H1 (cell line): ENCODE measurements around the gene NXNL2. TPM values are rescaled to one million over a fixed set of nuclear protein-coding genes. Genes with fewer than 3 reads are reported as not detected.

Experiments used
- CTCF ChIA-PET: fragments of 300-600 bp; sonication (Branson Sonifier 250); formaldehyde crosslinking; loops from one replicate; lab custom pipeline; 2021; ENCODE audit not compliant: partially characterized antibody; lab: Charles Lee
- POLR2A ChIA-PET: fragments of 300-600 bp; sonication (Branson Sonifier 250); formaldehyde crosslinking; loops from one replicate; lab custom pipeline; 2021; ENCODE audit warnings: inconsistent platforms; ENCODE audit not compliant: partially characterized antibody; lab: Charles Lee
- DNase-seq, 2 experiments: peaks; one replicate each; pipeline versions ENCODE4 v3.0.0 to v3.0.0-alpha.2; 2010 to 2022; ENCODE audit warnings: low spot score in 2 of 2, low read depth in 1 of 2, mixed read lengths in 1 of 2
- FAIRE-seq: peaks from 2 replicates; lab custom pipeline; 2011; peaks lifted over from hg19 to GRCh38; lab: Jason Lieb, UNC
- H2AFZ ChIP-seq: 2 replicates; pipeline ENCODE4 v1.8.1; 2012; ENCODE audit warnings: low read length, inconsistent platforms
- H2AK5ac ChIP-seq: 2 replicates; pipeline ENCODE4 v1.6.1; 2013; ENCODE audit warnings: low read depth, low read length
- H2BK120ac ChIP-seq: replicated peaks from 2 replicates; pipeline ENCODE3; 2013; ENCODE audit warnings: low read depth, low read length, inconsistent platforms
- H2BK12ac ChIP-seq: 2 replicates; pipeline ENCODE4 v1.6.1; 2013; ENCODE audit warnings: low read depth, low read length
- H2BK15ac ChIP-seq: 2 replicates; pipeline ENCODE4 v1.6.1; 2013; ENCODE audit warnings: low read length
- H2BK20ac ChIP-seq: 2 replicates; pipeline ENCODE4 v1.6.1; 2013; ENCODE audit warnings: low read length
- H2BK5ac ChIP-seq: 2 replicates; pipeline ENCODE4 v1.6.1; 2013; ENCODE audit warnings: low read depth, low read length
- H3K14ac ChIP-seq: 2 replicates; pipeline ENCODE4 v1.6.1; 2013; ENCODE audit warnings: inconsistent platforms; ENCODE audit not compliant: insufficient read length
- H3K18ac ChIP-seq: 2 replicates; pipeline ENCODE4 v1.6.1; 2013; ENCODE audit warnings: low read length; ENCODE audit errors: extremely low read depth
- H3K23ac ChIP-seq: 2 replicates; pipeline ENCODE4 v1.6.1; 2013; ENCODE audit warnings: inconsistent platforms; ENCODE audit not compliant: insufficient read length
- H3K23me2 ChIP-seq: 2 replicates; pipeline ENCODE4 v1.6.1; 2013; ENCODE audit warnings: low read depth, low read length
- H3K27ac ChIP-seq: 2 replicates; pipeline ENCODE4 v1.6.1; 2011; ENCODE audit warnings: low read depth, low read length, inconsistent platforms
- H3K27me3 ChIP-seq, 4 experiments: replicated peaks in 1 of 4; 1 replicate in 1 of 4; 2 replicates in 3 of 4; pipeline versions ENCODE4 v1.6.1 to v1.8.1; 2011 to 2013; ENCODE audit warnings: low read length in 3 of 4, mild to moderate bottlenecking in 3 of 4, inconsistent platforms in 2 of 4, mixed read lengths in 2 of 4, moderate library complexity in 1 of 4; ENCODE audit not compliant: control insufficient read depth in 3 of 4, insufficient read depth in 3 of 4; ENCODE audit errors: extremely low read depth in 1 of 4
- H3K36me3 ChIP-seq, 4 experiments: 2 replicates each; pipeline versions ENCODE4 v1.6.1 to v1.8.1; 2011 to 2013; ENCODE audit warnings: mild to moderate bottlenecking in 4 of 4, low read length in 3 of 4, moderate library complexity in 2 of 4, control low read depth in 1 of 4, inconsistent platforms in 1 of 4; ENCODE audit not compliant: insufficient read depth in 4 of 4, control insufficient read depth in 2 of 4
- H3K4ac ChIP-seq: replicated peaks from 2 replicates; pipeline ENCODE3; 2013; ENCODE audit warnings: low read length, low read depth, mixed read lengths, inconsistent platforms; ENCODE audit not compliant: insufficient read length
- H3K4me1 ChIP-seq, 4 experiments: replicated peaks in 1 of 4; 1 replicate in 1 of 4; 2 replicates in 3 of 4; pipeline versions ENCODE4 v1.6.1 to v1.8.1; 2011 to 2013; ENCODE audit warnings: low read length in 3 of 4, inconsistent platforms in 2 of 4, mixed read lengths in 1 of 4; ENCODE audit not compliant: insufficient read depth in 4 of 4, control insufficient read depth in 3 of 4
- H3K4me2 ChIP-seq, 2 experiments: 2 replicates each; pipeline versions ENCODE4 v1.6.1 to v1.8.1; 2011 to 2013; ENCODE audit warnings: low read depth in 2 of 2, low read length in 2 of 2, control low read depth in 1 of 2, inconsistent platforms in 1 of 2, mild to moderate bottlenecking in 1 of 2; ENCODE audit not compliant: insufficient read depth in 1 of 2
- H3K4me3 ChIP-seq, 4 experiments: fragments of 200-600, 300-600 bp in 1 of 4; sonication (generic), shearing (Covaris generic), sonication (Bioruptor Twin) in 1 of 4; 2 replicates each; pipeline versions ENCODE4 v1.5.1 to v1.8.1; 2011 to 2016; ENCODE audit warnings: low read length in 4 of 4, low read depth in 3 of 4, control low read depth in 2 of 4, inconsistent platforms in 2 of 4, mild to moderate bottlenecking in 2 of 4, mixed read lengths in 1 of 4, moderate library complexity in 1 of 4; ENCODE audit not compliant: insufficient read depth in 2 of 4; ENCODE audit errors: extremely low read depth in 1 of 4
- H3K56ac ChIP-seq: replicated peaks from 2 replicates; pipeline ENCODE3; 2013; ENCODE audit warnings: low read depth, mild to moderate bottlenecking, mixed read lengths, low read length, inconsistent platforms; ENCODE audit not compliant: insufficient read length
- H3K79me1 ChIP-seq: 2 replicates; pipeline ENCODE4 v1.6.1; 2013; ENCODE audit warnings: low read depth, low read length, control low read depth
- H3K79me2 ChIP-seq, 2 experiments: 2 replicates each; pipeline versions ENCODE4 v1.6.1 to v1.8.1; 2012 to 2013; ENCODE audit warnings: low read length in 2 of 2, mild to moderate bottlenecking in 2 of 2, inconsistent platforms in 1 of 2; ENCODE audit not compliant: insufficient read depth in 2 of 2, control insufficient read depth in 1 of 2
- H3K9ac ChIP-seq, 4 experiments: replicated peaks in 1 of 4; 1 replicate in 1 of 4; 2 replicates in 3 of 4; pipeline versions ENCODE4 v1.6.1 to v1.8.1; 2011 to 2013; ENCODE audit warnings: low read depth in 3 of 4, low read length in 3 of 4, control low read depth in 2 of 4, mild to moderate bottlenecking in 2 of 4, moderate library complexity in 2 of 4, inconsistent platforms in 1 of 4; ENCODE audit errors: extremely low read depth in 1 of 4
- H3K9me3 ChIP-seq, 2 experiments: 2 replicates each; pipeline versions ENCODE4 v1.6.1 to v1.8.1; 2012 to 2013; ENCODE audit warnings: mild to moderate bottlenecking in 2 of 2, moderate library complexity in 2 of 2, control low read depth in 1 of 2, inconsistent platforms in 1 of 2, low read depth in 1 of 2, low read length in 1 of 2, mixed read lengths in 1 of 2; ENCODE audit not compliant: insufficient read depth in 2 of 2
- H4K20me1 ChIP-seq, 2 experiments: replicated peaks in 1 of 2; 2 replicates each; pipeline versions ENCODE3 to v1.8.1; 2011 to 2013; ENCODE audit warnings: inconsistent platforms in 2 of 2, low read length in 2 of 2, mild to moderate bottlenecking in 1 of 2; ENCODE audit not compliant: insufficient read depth in 2 of 2, control insufficient read depth in 1 of 2
- H4K5ac ChIP-seq: 2 replicates; pipeline ENCODE4 v1.6.1; 2013; ENCODE audit warnings: low read length, low read depth, mixed read lengths, inconsistent platforms; ENCODE audit not compliant: insufficient read length
- H4K8ac ChIP-seq: 2 replicates; pipeline ENCODE4 v1.8.0; 2013; ENCODE audit warnings: mild to moderate bottlenecking, moderate library complexity, low read length, inconsistent platforms; ENCODE audit not compliant: insufficient read depth; ENCODE audit errors: extremely low read depth
- H4K91ac ChIP-seq: replicated peaks from 2 replicates; pipeline ENCODE3; 2013; ENCODE audit warnings: low read length, mixed read lengths, inconsistent platforms; ENCODE audit not compliant: insufficient read length
- CBX8 ChIP-seq: fragments of 300-800, 300-1000 bp; sonication (generic); IDR thresholded peaks from 2 replicates; pipeline ENCODE4 v1.7.1; 2016; ENCODE audit warnings: low read depth, low read length, borderline replicate concordance
- CREB1 ChIP-seq: IDR thresholded peaks from 2 replicates; pipeline ENCODE4 v1.6.1; 2012; ENCODE audit warnings: inconsistent platforms
- CTCF ChIP-seq, 3 experiments: IDR thresholded peaks; 1 replicate in 2 of 3; 2 replicates in 1 of 3; pipeline versions ENCODE4 v1.5.1 to v1.6.1; 2011; ENCODE audit warnings: low read length in 3 of 3, mild to moderate bottlenecking in 3 of 3, inconsistent platforms in 2 of 3, low read depth in 1 of 3, moderate library complexity in 1 of 3; ENCODE audit not compliant: insufficient read depth in 1 of 3; ENCODE audit errors: control extremely low read depth in 1 of 3
- EGR1 ChIP-seq: IDR thresholded peaks from 2 replicates; pipeline ENCODE4 v1.6.1; 2011; ENCODE audit warnings: low read depth, low read length, borderline replicate concordance
- EZH2 ChIP-seq: fragments of 200-600 bp; sonication (generic); IDR thresholded peaks from 2 replicates; pipeline ENCODE4 v1.7.1; 2012; ENCODE audit warnings: low read depth, mild to moderate bottlenecking, moderate library complexity, low read length, inconsistent platforms; ENCODE audit not compliant: severe bottlenecking
- SAP30 ChIP-seq: fragments of 300-600 bp; sonication (generic); IDR thresholded peaks from 2 replicates; pipeline ENCODE4 v1.7.1; 2012; ENCODE audit warnings: low read length, moderate library complexity, mild to moderate bottlenecking, inconsistent platforms; ENCODE audit not compliant: insufficient read depth, insufficient replicate concordance
- ZNF274 ChIP-seq: IDR thresholded peaks from 2 replicates; pipeline ENCODE4 v1.7.0; 2012; ENCODE audit warnings: low read length, borderline replicate concordance; ENCODE audit errors: extremely low read depth
- WGBS, 2 experiments: shearing (Covaris generic) in 1 of 2; methylation state at CpG; one replicate each; pipeline versions ENCODE4 v1.1.6 to v1.1.7; 2013 to 2015; ENCODE audit warnings: low lambda C conversion rate in 2 of 2, mixed read lengths in 2 of 2, inconsistent platforms in 1 of 2, low coverage in 1 of 2, missing lambda C conversion rate in 1 of 2; ENCODE audit not compliant: insufficient replicate concordance in 2 of 2, insufficient coverage in 1 of 2, insufficient read length in 1 of 2; ENCODE audit errors: extremely low coverage in 1 of 2, missing lambda C conversion rate in 1 of 2; 5-methylcytosine and 5-hydroxymethylcytosine counted together
- polyA plus RNA-seq, 7 experiments: library from polyadenylated mRNA; depleted of rRNA in 3 of 7; stranded (reverse) in 5 of 7; unstranded in 2 of 7; fragments of >200 nt in 5 of 7; fragments of 200-250 nt in 2 of 7; gene quantifications; 1 replicate in 5 of 7; 2 replicates in 1 of 7; 4 replicates in 1 of 7; pipeline versions ENCODE4 v1.2.1 to v1.2.3, GENCODE V29; 2011 to 2013; ENCODE audit warnings: missing spikeins in 2 of 7, mixed read lengths in 2 of 7
- total RNA-seq: library from RNA; stranded (reverse); fragmentation: NEBNext Ultra II Directional; extraction: Animal tissue kit (Norgen Biotek cat#: 25700); gene quantifications from 2 replicates; pipeline ENCODE4 v1.2.1, GENCODE V29; 2021
- TF ChIP-seq, protein P1 (sequence below): IDR thresholded peaks from 2 replicates; pipeline ENCODE4 v1.6.1; 2012; ENCODE audit warnings: inconsistent platforms

Gene NXNL2
- total and polyA plus RNA-seq, 2 of the 8 experiments (the other 6 are each of a cell fraction or from before 2014, with no cell fraction given): 1.9 to 2.6 TPM

GRCh38 chr9:88538311-88539085 is 3.5 kb downstream of the NXNL2 start:
- no peak overlapping the region for H3K18ac ChIP-seq
- H3K27ac ChIP-seq: no peak overlapping the region
- no peak overlapping the region for H3K4me3 ChIP-seq
- no peak overlapping the region for H2AK5ac ChIP-seq
- no peak overlapping the region for H2AFZ ChIP-seq
- POLR2A ChIA-PET: interaction anchor here (1.0 kb wide), 1 partner anchor 151 kb away, joined by 3 read pairs; no protein-coding TSS in a partner anchor
- CTCF ChIA-PET: interaction anchor here (0.6 to 1.7 kb wide), 2 partner anchors 40 to 1029 kb away, joined by 3 read pairs; no protein-coding TSS in a partner anchor
- no peak overlapping the region for H2BK12ac ChIP-seq
- FAIRE-seq (no peak), DNase-seq (no peak)
- H3K23ac ChIP-seq: no peak overlapping the region
- H2BK120ac ChIP-seq: no peak overlapping the region
- H3K27me3 ChIP-seq: peaks cover 0 to 12% (median 10%) of the 10 kb centered on the region in 4 experiments; a peak in 4 of 7 replicates
- H3K23me2 ChIP-seq: peaks cover 8% of the 10 kb centered on the region; the same call in 1 of the 2 replicates
- H2BK5ac ChIP-seq: no peak overlapping the region
- no peak overlapping the region for H3K4me2 ChIP-seq
- no peak overlapping the region for H4K91ac ChIP-seq
- no peak overlapping the region for H3K14ac ChIP-seq
- WGBS, 2 experiments: 86% methylated on average over 10 of the region's 10 CpGs; no CpG with 5 or more reads in 1 of the 2 experiments
- peaks cover 0 to 4% (median under 1%) of the 10 kb centered on the region in 4 experiments; a peak in 2 of 7 replicates for H3K4me1 ChIP-seq
- H3K79me1 ChIP-seq: 0 out of 2 replicates have a peak, but pooled peaks cover 9% of the 10 kb centered on the region
- no peaks in the 10 kb centered on the region for H3K79me2 ChIP-seq
- no peak overlapping the region for H3K4ac ChIP-seq
- no peaks in the 10 kb centered on the region for H3K36me3 ChIP-seq
- no peaks in the 10 kb centered on the region for H3K9me3 ChIP-seq
- H2BK15ac ChIP-seq: no peak overlapping the region
- H4K5ac ChIP-seq: no peak overlapping the region
- H4K20me1 ChIP-seq: peaks cover 2 to 7% of the 10 kb centered on the region in 2 experiments
- no peak overlapping the region for H3K9ac ChIP-seq
- no peak overlapping the region for H3K56ac ChIP-seq
- H2BK20ac ChIP-seq: no peak overlapping the region
- no peak overlapping the region for H4K8ac ChIP-seq
- TF ChIP-seq CTCF (IDR thresholded peaks at IDR 0.05; ENCODE audit: control extremely low read depth in 1 of 3, insufficient read depth in 1 of 3, low read depth in 1 of 3, low read length in 3 of 3): no peak
- no peak for TF ChIP-seq SAP30
- TF ChIP-seq CBX8: no peak
- TF ChIP-seq CREB1: no peak
- no peak for TF ChIP-seq EGR1
- TF ChIP-seq, protein P1, sequence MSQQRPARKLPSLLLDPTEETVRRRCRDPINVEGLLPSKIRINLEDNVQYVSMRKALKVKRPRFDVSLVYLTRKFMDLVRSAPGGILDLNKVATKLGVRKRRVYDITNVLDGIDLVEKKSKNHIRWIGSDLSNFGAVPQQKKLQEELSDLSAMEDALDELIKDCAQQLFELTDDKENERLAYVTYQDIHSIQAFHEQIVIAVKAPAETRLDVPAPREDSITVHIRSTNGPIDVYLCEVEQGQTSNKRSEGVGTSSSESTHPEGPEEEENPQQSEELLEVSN: no peak
- no peak for TF ChIP-seq EZH2
- TF ChIP-seq ZNF274: no peak
